ENCODE data around the gene EGFR.
A peak's percentile ranks its signal among the peaks of the same experiment; 100 is the strongest.

Gene EGFR

DNA sequence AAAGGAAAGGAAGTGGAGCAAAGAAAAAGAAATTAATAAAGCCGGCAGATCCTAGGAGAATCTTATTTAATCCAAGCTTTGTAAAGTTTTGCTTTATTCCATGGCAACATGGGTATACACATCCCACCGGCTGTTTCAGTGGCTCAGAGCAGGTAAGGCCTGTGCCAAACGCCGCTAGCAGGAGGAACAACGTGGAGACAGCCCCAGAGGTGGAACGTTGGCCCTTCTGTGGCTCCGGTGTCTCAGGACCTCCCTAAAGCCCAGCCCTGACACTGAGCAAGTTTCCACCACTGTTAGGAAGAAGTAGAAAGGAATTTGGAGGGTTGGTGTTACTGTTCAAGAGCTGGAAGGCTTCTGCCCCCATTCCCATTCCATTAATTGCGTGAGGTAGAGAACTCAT, 52.0 kb downstream of the EGFR start:
- Histone ChIP-seq H3K4me3 (ENCODE audit: low read length) (no peak overlapping the region), H3K9me3 (ENCODE audit: control insufficient read depth, low read length) (no peaks in the 10 kb centered on the region), H3K27me3 (ENCODE audit: control insufficient read depth, insufficient read depth, low read length) (no peaks in the 10 kb centered on the region), H3K36me3 (ENCODE audit: control insufficient read depth, insufficient read depth, low read length) (no peaks in the 10 kb centered on the region), H3K4me1 (ENCODE audit: control insufficient read depth, insufficient read depth, low read length) (peaks cover 30% of the 10 kb centered on the region), H3K9ac (ENCODE audit: low read length) (no peak overlapping the region)

DNA sequence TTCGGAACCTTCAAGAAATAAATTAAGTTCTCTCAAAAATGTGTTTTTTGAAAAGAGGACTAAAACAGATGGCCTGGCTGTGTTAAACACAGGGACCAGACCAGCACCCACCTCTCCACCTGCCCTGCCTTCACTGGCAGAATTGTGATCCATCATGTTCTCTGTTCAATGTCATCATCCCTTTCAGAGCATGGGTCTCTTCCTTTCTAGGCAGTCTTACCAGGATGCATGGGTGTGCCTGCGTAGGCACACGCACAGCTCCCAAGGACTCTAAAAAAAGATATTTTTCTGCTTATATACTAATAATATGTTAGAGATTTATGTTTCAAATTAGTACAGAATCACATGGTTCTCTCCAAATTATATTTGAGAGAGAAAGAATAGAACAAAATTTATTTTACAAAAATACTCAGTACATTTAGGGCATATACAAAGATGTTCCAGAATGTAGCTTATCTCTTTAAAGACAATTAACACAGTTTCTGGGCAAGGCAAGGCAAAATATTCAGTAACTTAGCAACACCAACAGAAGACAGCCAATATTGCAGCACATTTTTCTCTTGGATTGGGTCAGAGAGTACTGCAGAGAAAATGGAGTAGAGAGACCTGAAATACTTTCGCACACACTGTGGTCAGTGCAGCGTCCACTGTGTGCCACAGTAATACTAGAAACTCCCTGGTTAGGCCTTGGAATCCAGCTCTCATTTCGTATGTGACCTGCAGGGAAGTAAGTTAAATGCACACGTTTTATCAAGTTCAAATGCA, 52.8 kb downstream of the EGFR start:
- Histone ChIP-seq H3K4me3 (ENCODE audit: low read length) (no peak overlapping the region), H3K9me3 (ENCODE audit: control insufficient read depth, low read length) (no peaks in the 10 kb centered on the region), H3K4me1 (ENCODE audit: control insufficient read depth, insufficient read depth, low read length) (peaks cover 37% of the 10 kb centered on the region), H3K9ac (ENCODE audit: low read length) (no peak overlapping the region), H3K27me3 (ENCODE audit: control insufficient read depth, insufficient read depth, low read length) (no peaks in the 10 kb centered on the region), H3K36me3 (ENCODE audit: control insufficient read depth, insufficient read depth, low read length) (no peaks in the 10 kb centered on the region)

DNA sequence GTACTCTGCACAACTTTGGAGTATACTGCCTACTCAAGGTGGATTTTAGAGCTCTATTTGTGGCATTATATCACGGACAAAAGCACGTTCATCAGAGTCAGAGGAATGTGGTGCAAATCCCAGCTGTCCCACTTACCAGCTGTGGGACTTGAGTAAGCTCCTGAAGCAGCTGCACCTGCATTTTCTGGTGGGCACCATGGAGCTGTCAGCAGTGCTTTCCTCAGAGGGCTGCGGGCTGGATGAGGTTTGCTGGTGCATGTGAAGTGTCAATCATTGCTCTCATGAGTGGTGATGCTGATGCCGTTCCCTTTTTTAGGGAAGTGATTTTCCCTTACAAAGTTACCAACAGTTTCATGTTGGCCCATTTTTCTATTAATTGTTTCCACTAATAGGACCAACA, 53.4 kb downstream of the EGFR start:
- peaks cover 43% of the 10 kb centered on the region for H3K4me1 ChIP-seq (ENCODE audit: control insufficient read depth, insufficient read depth, low read length)
- H3K27me3 ChIP-seq (ENCODE audit: control insufficient read depth, insufficient read depth, low read length): no peaks in the 10 kb centered on the region
- no peak overlapping the region for H3K9ac ChIP-seq (ENCODE audit: low read length)
- no peaks in the 10 kb centered on the region for H3K9me3 ChIP-seq (ENCODE audit: control insufficient read depth, low read length)
- H3K4me3 ChIP-seq (ENCODE audit: low read length): no peak overlapping the region
- H3K36me3 ChIP-seq (ENCODE audit: control insufficient read depth, insufficient read depth, low read length): no peaks in the 10 kb centered on the region

DNA sequence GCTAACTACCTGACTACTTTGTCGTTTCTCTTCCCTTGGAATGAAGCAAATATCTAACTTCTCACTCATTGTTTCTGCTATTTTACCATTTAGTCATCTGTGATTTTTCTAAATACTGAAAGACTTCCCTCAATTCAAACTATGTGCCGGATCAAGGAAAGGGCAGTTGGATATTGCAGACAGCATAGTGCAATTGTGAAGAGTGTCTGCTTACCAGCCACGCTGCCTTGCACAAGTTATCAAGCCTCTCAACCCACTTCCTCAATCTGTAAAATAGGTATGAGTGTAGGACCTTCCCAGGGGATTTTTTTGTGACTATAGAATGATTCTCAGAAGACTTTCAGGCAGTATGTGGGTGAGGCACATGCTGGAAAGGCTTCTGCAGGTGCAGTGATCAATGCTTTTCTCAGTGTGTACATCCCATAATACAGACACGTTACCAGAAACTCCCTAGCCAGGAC, 54.3 kb downstream of the EGFR start:
- no peak overlapping the region for H3K4me3 ChIP-seq (ENCODE audit: low read length)
- no peak overlapping the region for H3K9ac ChIP-seq (ENCODE audit: low read length)
- no peaks in the 10 kb centered on the region for H3K36me3 ChIP-seq (ENCODE audit: control insufficient read depth, insufficient read depth, low read length)
- peaks cover 46% of the 10 kb centered on the region for H3K4me1 ChIP-seq (ENCODE audit: control insufficient read depth, insufficient read depth, low read length)
- H3K9me3 ChIP-seq (ENCODE audit: control insufficient read depth, low read length): no peaks in the 10 kb centered on the region
- no peaks in the 10 kb centered on the region for H3K27me3 ChIP-seq (ENCODE audit: control insufficient read depth, insufficient read depth, low read length)

DNA sequence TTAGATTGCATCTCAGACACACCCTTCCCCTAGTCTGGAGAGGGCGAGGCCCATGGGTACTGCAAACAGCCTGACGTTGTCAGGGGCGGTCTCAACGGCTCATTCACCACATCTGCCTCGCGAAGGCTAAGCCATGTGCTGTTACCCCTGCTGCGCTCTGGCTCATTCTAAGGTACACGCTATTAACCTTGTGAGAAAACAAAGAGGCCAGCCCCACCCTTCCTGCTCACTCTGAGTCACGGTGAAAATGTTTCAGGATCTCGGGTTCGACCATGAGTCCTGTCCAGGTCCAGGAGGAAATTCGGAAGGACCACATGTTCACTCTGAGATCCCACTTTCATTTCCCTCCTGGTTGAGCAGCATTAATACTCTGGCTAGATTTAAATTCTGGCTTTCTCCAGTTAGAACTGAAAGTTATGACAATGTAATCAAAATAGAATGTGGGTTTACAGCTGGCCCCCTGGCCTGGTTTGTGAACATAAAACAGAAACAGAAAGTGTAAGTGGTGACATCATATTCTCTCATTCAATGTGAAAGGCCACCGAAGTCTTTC, 55.2 kb downstream of the EGFR start:
- H3K9ac ChIP-seq (ENCODE audit: low read length): peak overlapping the region; percentile 47
- H3K4me3 ChIP-seq (ENCODE audit: low read length): no peak overlapping the region
- H3K4me1 ChIP-seq (ENCODE audit: control insufficient read depth, insufficient read depth, low read length): peaks cover 56% of the 10 kb centered on the region
- no peaks in the 10 kb centered on the region for H3K27me3 ChIP-seq (ENCODE audit: control insufficient read depth, insufficient read depth, low read length)
- no peaks in the 10 kb centered on the region for H3K9me3 ChIP-seq (ENCODE audit: control insufficient read depth, low read length)
- no peaks in the 10 kb centered on the region for H3K36me3 ChIP-seq (ENCODE audit: control insufficient read depth, insufficient read depth, low read length)

DNA sequence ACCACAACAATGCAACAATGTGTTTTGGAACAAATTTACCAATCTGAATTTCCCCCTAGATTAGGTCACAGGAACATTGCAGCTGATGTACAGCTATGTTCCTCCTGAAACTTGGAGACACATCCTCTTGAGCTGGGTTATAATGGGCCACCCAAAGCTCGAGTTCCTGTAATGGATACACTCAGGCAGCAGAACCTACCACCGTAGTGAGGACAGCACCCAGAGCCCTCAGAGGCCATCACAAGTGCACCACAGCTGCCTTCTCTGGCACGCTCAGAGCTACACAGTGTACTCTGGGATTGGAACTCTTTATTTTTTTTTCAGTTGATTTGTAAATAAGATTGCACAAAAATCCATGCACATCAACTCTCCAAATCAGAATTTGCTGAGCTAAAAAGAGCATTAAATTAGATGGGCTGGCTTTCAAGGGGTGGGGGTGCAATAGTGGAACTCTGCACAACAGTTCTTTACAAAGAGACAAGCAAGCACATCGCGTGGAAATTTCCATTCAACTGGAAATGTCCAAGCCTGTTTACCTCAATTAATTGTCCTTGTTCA, 56.7 kb downstream of the EGFR start:
- no peak overlapping the region for H3K4me3 ChIP-seq (ENCODE audit: low read length)
- H3K9ac ChIP-seq (ENCODE audit: low read length): no peak overlapping the region
- peaks cover 63% of the 10 kb centered on the region for H3K4me1 ChIP-seq (ENCODE audit: control insufficient read depth, insufficient read depth, low read length)
- H3K27me3 ChIP-seq (ENCODE audit: control insufficient read depth, insufficient read depth, low read length): no peaks in the 10 kb centered on the region
- H3K36me3 ChIP-seq (ENCODE audit: control insufficient read depth, insufficient read depth, low read length): no peaks in the 10 kb centered on the region
- H3K9me3 ChIP-seq (ENCODE audit: control insufficient read depth, low read length): no peaks in the 10 kb centered on the region

DNA sequence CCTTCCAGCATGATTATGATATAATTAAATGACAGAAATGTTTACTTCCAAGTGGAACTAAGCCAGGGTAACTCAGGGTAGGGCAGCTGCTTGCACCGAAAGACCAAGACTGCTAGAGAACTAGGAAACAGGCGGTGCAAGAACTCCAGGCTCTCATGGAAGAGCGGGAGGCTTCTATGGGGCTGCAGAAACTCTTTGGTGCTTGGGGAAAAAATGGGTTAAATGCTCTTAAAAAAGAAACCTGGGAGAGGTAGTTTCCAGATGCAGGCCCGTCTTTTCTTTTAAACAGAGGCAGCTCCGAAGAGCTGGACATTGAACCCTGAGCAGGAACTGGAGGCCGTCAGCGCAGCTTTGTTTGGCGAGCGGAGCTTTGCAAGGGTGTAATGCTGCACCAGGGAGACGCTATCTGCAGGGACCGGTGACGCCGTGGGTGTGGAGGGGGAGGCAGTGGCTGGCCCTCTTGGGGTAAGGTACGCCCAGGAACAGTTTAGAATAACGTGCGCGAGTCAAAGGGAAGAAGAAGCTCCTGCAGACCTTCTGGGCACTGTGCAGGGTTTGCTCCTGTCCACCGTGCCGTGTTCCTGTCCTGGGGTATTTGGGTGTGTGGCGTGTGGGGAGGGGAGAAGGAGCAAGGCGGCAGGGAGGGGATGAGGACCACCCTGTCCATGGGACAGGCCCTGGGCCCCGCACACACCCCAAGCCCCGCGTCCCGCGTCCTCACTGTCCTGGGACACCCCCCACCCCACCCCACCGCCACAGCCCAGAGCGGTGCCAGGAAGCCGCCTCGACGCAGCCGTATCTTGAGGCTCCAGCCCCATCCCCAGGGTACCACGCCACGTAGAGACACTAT, 59.0 kb downstream of the EGFR start:
- H3K9ac ChIP-seq (ENCODE audit: low read length): peak overlapping the region; percentile 61
- H3K9me3 ChIP-seq (ENCODE audit: control insufficient read depth, low read length): no peaks in the 10 kb centered on the region
- H3K4me3 ChIP-seq (ENCODE audit: low read length): no peak overlapping the region
- H3K27me3 ChIP-seq (ENCODE audit: control insufficient read depth, insufficient read depth, low read length): no peaks in the 10 kb centered on the region
- H3K4me1 ChIP-seq (ENCODE audit: control insufficient read depth, insufficient read depth, low read length): peaks cover 70% of the 10 kb centered on the region
- H3K36me3 ChIP-seq (ENCODE audit: control insufficient read depth, insufficient read depth, low read length): no peaks in the 10 kb centered on the region

DNA sequence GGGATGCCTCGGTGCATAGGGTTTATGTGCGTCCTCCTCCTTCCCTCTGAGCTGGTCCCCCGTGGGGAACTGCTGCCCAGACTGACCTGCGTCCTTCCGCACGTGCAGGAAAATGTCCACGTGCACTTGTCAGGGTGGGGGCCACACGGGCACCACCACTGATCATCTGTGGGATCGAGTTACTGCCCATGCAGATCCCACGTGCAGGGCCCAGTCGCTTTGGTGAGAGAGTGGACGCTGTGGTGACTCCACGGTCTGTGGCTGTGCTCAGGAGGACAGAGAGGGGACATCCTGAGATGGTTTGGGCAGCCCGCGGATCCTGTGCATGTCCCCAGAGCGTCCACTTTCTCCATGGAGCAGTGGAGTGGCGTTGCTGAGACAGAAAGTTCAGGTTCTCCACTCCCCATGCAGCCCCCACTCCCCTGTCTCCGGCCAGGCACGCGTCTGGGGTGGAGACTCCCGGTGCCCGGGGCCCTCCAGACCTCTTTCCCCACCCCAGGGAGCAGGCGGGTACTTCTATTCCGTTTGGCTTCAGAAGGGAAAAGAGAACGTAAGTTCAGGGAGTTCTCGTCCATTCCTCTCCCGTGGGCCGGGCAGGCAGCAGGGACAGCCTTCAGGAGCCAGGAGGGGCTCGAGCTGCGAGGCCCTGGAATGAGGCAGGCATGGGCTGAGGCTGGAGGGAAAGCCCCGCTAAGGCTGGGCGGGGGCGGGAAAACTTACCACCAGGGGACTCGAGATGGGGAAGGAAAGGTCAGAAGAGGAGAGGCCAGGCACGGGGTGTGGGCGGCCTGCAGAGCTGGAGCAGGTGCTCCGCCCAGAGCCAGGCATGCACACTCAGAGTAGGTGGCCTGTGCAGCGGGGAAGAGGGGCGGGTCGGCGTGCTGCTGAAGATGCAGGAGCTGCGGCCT, 59.9 kb downstream of the EGFR start:
- Histone ChIP-seq H3K9ac (ENCODE audit: low read length) (peak overlapping the region; percentile 61), H3K4me3 (ENCODE audit: low read length) (no peak overlapping the region), H3K4me1 (ENCODE audit: control insufficient read depth, insufficient read depth, low read length) (peaks cover 62% of the 10 kb centered on the region), H3K36me3 (ENCODE audit: control insufficient read depth, insufficient read depth, low read length) (no peaks in the 10 kb centered on the region), H3K9me3 (ENCODE audit: control insufficient read depth, low read length) (no peaks in the 10 kb centered on the region), H3K27me3 (ENCODE audit: control insufficient read depth, insufficient read depth, low read length) (no peaks in the 10 kb centered on the region)

DNA sequence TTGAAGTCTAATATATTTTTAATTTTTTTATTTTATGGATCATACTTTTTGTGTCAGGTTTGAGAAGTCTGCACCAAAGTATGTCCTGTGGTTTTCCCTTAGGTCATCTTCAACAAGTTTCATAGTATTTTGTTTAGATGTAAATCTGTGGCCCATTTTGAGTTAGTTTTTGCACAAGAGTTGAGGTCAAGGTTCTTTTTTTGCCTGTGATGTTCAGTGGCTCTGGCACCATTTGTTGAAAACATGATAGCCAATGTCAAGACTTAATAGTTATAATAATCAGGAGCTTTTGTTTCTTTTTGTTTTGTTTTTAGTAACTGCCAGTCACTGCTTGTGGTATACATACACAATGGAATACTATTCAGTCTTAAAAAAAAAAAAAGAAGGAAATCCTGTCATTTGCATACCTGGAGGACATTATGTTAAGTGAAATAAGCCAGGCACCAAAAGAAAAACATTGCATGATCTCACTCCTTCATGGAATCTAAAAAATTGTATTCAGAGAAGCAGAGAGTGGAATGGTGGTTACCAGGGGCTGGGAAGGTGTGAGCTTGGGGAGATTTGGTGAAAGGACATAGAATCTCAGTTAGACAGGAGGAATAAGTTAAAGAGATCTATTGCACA, 61.3 kb downstream of the EGFR start:
- no peaks in the 10 kb centered on the region for H3K36me3 ChIP-seq (ENCODE audit: control insufficient read depth, insufficient read depth, low read length)
- H3K27me3 ChIP-seq (ENCODE audit: control insufficient read depth, insufficient read depth, low read length): no peaks in the 10 kb centered on the region
- H3K4me3 ChIP-seq (ENCODE audit: low read length): no peak overlapping the region
- peaks cover 59% of the 10 kb centered on the region for H3K4me1 ChIP-seq (ENCODE audit: control insufficient read depth, insufficient read depth, low read length)
- H3K9ac ChIP-seq (ENCODE audit: low read length): no peak overlapping the region
- H3K9me3 ChIP-seq (ENCODE audit: control insufficient read depth, low read length): no peaks in the 10 kb centered on the region

DNA sequence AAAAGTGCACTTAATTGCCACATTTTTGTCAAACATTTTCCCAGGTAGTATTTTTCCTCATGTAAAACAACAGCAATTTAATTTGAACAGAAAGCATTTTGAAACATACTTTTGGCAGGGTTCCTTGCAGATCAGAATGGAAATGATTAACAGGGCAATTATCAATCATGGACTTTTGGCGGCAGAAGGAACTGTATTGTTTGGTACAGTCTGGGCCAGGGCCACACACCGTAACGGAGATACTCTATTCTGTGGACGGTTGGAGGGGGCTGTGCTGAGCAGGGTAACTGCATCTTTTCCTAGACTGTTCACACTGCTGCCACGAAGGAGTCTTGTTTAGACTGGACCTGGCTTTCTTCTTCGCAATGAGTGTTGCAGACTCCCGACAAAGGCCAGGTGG, 62.3 kb downstream of the EGFR start:
- Histone ChIP-seq H3K36me3 (ENCODE audit: control insufficient read depth, insufficient read depth, low read length) (no peaks in the 10 kb centered on the region), H3K9me3 (ENCODE audit: control insufficient read depth, low read length) (no peaks in the 10 kb centered on the region), H3K4me1 (ENCODE audit: control insufficient read depth, insufficient read depth, low read length) (peaks cover 60% of the 10 kb centered on the region), H3K4me3 (ENCODE audit: low read length) (no peak overlapping the region), H3K9ac (ENCODE audit: low read length) (no peak overlapping the region), H3K27me3 (ENCODE audit: control insufficient read depth, insufficient read depth, low read length) (no peaks in the 10 kb centered on the region)

Measured in mucosa of stomach (tissue), 1 donor.